T47D (cell line): ENCODE data around the gene HS3ST6.

Experiments used
- DNase-seq, 2 experiments: peaks; one replicate each; pipeline versions ENCODE4 v3.0.0 to v3.0.0-alpha.2; 2011 to 2012; ENCODE audit warnings: low read depth in 1 of 2, low spot score in 1 of 2
- JUND ChIP-seq: IDR thresholded peaks from 2 replicates; pipeline ENCODE4 v1.6.1; 2012; ENCODE audit warnings: low read depth
- in situ Hi-C: cut with HindIII; loops from 2 replicates; pipeline ENCODE4 v1.10.0; 2016; ENCODE audit warnings: low sequenced_read_pairs, low pct_unique_long_range_greater_than_20kb

Gene HS3ST6

DNA sequence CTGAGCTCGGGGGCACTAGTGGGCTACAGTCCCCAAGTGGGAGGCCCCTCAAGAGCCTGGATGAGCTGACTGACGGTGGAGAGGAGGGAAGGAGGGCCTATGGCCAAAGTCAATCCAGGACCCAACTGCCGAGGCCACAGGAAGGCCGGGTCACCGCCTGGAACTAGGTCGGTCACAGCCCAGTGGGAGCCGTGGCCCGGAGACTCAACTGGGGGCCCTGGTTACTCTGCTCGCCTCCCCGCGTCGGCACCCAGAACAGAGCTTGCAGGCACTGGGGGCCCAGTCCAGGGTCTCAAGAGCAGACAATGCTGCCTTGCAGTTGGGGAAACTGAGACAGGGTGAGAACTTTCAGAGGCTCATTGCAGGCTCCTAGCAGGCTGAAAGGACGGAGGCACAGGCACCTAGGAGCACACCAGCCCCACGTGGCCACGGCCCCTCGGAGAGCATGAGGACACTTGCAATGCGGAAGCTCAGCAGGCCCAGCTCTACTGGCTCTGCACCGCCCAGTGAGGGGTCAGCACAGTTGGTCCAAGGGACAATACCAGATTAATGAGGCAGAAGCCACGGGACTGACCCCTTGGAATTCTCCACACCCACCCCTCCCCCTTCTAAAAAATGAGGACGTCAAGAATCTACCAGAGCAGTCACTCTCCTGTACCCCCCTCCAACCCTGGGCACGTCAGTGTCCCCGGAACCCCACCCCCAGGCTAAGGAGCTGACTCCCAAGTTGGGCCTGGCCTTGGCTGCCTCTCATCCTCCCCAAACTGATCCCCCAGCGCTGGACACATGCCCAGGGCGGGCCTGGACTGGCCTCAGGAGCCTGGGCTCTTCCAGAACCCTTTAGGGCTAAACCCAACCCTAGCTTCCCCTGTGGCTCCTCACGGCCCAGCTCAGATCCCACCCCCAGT, 2.2 kb downstream of the HS3ST6 start:
- no peak for TF ChIP-seq JUND
- in situ Hi-C loops, result no loop called here
- DNase-seq, result no peak

DNA sequence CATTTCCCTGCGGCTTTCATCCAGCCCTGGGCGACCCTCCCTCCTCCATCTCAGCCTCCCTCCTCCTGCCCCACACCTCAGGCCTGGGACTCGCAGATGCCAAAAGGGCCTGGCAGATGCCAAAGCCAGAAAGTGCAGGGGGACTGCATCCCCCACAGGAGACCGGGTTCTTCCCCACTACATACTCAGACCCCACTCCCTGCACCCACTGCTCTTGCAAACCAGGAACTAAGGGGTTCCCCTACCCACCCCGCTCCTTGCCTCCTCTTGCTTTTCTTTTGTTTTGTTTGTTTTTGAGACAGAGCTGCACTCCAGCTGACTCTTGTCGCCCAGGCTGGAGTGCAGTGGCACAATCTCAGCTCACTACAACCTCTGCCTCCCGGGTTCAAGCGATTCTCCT, 3.2 kb downstream of the HS3ST6 start:
- TF ChIP-seq JUND, result no peak
- no peak for DNase-seq
- in situ Hi-C loops, result no loop called here

DNA sequence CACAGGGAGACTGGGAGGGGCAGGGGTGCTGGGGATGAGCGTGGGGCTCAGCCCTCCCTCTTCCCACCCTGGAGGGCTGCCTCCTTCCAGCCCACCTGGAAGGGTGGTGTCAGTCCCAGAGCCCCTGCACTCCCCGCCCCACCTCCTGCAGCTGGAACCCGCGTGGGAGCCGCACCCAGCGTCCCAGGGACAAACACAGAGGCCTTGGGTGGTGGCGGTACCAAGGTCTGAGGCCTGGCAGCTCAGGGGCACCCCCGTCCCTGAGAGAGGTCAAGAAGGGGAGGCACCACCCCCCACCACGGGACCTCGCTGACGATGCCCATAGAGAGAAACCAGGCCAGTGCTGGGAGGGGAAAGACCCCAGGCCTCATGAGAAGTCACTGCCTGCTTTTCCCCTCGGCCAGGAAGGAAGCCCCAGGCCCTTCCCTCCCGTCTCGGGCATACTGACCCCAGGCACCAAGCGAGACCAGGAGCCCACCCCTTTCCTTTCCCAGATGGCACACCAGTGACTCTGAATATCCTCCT, 4.1 kb downstream of the HS3ST6 start:
- in situ Hi-C loops, result no loop called here
- TF ChIP-seq JUND, result no peak
- no peak for DNase-seq

DNA sequence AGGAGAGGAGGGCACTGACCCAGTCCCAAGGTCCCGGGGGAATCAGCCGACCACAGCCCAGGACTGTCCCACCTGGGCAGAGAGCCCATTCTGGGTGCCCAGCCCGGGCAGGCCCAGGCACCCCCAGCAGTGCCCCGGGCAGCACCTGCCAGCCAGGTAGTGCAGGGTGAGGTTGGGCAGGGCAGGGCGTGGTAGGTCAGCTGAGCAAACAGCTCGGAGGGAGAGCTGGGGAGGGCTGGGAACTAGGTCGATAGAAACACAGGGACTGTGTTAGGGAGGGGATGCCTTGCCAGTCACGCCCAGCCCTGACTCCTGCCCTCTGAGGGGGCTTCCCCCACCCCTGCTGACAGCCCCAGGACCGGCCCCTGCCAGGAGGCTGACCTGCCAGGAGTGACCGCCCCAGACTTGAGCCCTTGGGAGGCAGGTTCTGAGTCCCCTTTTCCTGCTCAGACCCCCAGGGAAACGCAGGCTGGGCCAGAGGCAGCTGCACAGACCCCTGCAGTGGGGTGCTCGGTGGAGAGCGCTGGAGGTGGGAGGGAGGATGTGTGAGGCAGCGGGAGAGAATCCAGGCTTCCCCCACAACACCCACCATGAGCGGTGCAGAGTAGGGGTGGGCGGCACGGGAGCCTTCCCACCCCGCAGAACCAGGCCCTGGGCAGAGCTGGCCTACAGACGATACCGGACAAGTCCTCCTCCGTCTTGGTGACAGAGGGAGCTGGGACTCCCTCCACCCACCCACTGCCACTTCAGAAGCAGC, 4.7 kb downstream of the HS3ST6 start:
- DNase-seq, result peak in 1 of 2 experiments; percentile 64
- in situ Hi-C loops, result no loop called here
- no peak for TF ChIP-seq JUND

DNA sequence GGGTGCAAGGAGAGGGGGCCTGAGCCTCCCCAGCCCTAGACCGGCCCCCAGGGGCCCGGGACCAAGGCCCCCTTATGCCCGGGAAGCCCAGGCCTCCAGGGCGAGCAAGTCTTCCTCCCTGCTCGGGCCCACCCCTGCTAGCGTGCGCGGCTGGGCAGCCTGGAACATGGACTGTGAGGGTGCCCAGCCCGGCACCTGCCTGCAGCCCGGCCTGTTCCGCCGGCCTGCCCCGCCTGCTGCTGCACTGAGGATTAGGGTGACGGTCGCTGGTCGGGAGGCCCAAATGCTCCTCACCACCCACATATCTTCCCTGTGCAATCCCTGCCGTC, 6.0 kb downstream of the HS3ST6 start:
- no peak for DNase-seq
- in situ Hi-C loops, result no loop called here
- no peak for TF ChIP-seq JUND

DNA sequence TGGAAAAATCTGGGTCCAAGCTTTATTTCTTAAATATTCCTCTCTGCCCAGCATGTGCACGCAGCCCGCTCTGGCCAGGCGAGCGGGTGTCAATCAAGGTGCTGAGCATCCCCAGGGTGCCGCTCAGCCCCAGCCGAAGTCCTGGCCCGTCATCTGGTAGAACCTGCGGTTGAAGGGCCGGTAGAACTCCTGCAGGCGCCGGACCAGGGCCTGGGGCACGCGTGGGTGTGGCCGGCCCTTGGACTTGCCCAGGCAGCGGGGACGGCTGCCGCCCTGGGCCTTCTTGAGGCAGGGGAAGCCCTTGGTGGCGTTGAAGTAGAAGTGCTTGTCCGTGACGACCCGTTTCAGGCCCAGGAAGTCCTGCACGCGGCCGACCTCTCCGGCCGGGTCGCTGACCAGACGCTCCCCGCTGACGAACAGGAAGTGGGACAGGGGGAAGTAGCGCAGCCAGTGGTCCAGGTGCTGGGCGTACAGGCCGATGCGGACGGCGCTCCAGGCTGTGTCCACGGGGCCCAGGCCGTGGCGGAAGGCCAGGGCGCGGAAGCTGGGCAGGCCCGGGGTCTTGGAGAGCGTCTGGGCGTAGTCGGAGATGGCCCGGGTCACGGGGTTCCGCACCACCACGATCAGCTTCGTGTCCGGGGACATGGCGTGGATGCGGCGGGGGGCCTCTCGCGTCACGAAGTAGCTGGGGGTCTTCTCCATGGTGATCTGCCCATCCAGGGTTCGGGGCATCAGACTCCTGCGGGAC, 6.6 kb downstream of the HS3ST6 start:
- TF ChIP-seq JUND, result no peak
- in situ Hi-C loops, result no loop called here
- DNase-seq, result no peak

DNA sequence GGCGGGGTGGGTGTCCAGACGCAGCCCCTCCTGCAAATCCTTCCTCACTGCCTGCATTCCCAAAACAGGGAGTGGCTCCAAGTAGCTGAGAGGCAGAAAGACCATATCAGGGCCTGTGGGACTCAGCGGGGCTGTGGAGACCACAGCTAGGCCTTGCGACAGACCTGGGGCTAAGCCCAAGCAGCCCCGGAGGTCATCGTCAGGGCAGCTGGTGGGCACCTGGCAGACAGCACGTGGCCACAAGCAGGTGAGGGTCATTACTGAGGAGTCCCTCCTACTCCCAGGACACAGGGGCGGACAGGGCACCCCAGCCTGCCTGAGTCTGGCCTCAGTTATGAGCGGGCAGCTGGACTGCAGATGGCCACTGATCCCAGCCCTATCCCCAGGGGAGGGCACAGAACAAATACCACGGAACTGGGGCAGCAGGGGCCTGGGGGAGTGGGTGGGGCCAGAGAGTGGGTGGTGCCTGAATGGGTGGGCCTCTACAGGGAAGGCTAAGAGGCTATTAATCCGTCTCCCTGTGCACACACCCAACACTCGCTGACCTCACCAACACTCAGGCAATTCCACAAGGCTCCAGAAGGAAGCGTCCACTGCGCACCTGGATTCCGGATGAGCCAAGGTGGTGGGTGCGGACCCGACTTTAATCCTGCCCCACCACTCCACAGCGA, 8.5 kb downstream of the HS3ST6 start:
- TF ChIP-seq JUND, result no peak
- DNase-seq, result peak in 1 of 2 experiments; percentile 55
- in situ Hi-C loops, result no loop called here

DNA sequence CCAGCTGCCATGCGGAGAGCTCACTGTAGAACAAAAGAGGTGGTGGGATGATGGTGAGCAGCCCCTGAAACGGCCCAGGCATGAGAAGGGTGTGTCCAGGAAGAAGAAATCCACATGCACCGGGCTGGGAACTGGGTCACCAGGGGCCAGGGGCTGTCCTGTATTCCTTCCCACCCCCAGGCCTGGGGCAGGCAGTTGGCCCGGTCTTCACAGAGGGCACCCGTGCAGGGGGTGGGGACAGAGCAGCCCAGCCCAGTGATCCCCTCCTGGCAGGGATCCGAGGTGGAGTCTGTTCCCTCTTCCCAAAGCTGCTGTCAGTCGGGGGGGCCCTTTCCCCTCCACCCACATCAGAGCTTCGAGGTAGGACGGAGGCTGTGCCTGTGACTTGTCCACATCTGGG, 9.2 kb downstream of the HS3ST6 start:
- TF ChIP-seq JUND, result no peak
- DNase-seq, result no peak
- in situ Hi-C loops, result no loop called here

DNA sequence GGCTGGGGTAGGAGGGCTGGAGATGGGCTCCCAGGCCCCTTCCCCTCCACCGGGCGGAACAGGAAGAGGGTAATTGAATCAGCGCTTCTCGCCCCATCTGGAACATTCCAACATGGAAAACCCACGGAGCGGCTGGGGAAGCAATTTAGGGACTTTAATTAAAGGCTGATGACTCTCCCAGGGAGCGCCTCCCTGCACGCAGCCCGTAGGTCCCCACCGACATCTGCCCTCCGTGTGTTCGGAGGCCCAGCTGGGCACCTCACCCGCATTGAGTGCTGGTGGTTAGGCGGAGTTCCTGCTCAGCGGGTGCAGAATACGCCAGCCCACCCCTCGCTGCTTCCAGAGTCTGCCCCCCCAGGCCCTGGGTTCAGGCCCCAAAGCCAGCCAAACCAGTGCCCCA, 10.0 kb downstream of the HS3ST6 start:
- no peak for TF ChIP-seq JUND
- no peak for DNase-seq
- in situ Hi-C loops, result no loop called here

DNA sequence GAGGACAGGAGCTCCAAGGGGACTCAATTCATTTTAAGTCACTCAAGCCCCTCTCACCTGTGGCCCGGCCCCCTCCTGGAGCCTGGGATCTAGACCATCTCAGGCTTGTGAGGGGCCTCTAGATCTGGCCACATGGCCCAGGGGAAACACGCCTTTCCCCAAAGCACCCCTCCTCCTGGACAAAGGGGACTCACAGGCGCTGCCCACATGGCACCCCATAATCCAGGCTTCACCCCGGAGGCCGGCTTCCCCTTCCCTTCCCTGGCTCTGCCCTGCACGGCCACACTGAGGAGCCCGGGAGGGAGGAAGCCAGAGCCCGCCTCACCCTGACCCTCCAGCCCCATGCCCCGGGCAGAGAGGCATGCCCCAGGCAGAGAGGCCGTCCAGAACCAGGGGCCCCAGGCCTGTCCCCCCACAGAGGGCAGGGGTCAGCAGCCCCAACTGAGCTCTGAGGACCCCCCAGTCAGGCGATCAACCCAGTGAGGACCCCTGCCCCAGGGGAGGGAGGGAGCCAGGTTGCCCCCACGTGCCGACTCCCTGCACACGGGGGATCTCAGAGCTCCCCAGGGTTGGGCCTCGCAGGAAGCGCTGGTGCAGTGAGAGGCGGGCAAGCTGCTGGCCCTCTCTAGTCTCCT, 10.9 kb downstream of the HS3ST6 start:
- no peak for DNase-seq
- TF ChIP-seq JUND, result no peak
- in situ Hi-C loops, result no loop called here

DNA sequence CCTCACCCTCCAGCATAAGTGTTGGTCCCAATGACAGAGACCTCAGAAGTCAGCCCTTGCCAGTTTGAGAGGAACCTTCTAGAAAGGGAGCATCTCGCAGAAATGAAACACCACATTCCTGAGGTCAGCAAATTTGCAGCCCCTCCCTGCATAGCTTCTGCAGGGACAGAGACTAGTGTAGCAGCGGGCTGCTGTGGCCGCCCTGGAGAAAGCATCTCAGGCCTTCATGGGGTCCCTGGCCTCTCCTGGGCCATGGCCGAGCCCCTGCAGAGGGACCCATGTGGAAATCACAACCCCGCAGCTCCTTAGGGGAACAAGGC, 11.4 kb downstream of the HS3ST6 start:
- in situ Hi-C loops, result no loop called here
- no peak for TF ChIP-seq JUND
- DNase-seq, result no peak
